ENCODE measurements around the gene CFAP107.
"Not testable (repeated sequence)": the region's sequence is repeated elsewhere in the genome, so short reads cannot be mapped to it uniquely, and the experiment has no call there.

The CFAP107 gene, protein sequence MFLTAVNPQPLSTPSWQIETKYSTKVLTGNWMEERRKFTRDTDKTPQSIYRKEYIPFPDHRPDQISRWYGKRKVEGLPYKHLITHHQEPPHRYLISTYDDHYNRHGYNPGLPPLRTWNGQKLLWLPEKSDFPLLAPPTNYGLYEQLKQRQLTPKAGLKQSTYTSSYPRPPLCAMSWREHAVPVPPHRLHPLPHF

GRCh38 chr1:12745992-12746323 is at the start of gene CFAP107:
Gene CFAP107 (plus strand): TSS chr1:12746200. CDS start chr1:12746431, 231 bp downstream.
- no peak for DNase-seq

DNA sequence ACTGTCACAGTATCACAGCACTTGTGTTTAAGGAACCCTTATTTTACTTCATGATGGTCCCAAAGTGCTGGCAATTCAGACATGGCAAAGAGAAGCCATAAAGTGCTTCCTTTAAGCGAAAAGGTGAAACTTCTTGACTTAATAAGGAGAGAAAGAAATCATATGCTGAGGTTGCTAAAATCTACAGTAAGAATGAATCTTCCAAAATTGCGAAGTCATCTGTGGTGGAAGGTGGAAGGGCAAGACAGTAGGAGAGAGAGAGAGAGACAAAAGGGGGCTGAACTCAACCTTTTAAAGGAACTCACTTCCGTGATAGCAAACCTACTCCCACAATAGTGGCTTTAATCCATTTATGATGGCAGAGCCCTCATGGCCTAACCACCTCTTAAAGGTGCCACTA is 49.3 kb upstream of the CFAP107 start:
- no peak for DNase-seq

DNA sequence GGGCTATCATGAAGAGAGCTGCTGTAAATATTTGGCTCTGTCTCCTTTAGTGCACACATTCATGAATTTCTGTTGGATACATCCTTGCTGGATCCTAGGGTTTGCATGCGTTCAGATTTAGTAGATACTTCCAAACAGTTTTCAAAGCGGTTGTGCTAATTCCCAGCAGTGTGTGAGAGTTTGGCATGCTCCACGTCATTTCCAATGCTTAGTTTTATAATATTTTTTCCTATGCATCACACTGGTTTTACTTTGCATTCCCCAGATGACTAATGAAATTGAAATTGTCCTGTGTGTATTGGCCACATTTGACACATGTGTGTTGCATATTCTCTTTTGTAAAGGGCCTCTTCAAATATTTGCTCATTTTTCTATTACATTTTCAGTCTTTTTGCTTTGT is 48.6 kb upstream of the CFAP107 start:
- DNase-seq, result no peak

DNA sequence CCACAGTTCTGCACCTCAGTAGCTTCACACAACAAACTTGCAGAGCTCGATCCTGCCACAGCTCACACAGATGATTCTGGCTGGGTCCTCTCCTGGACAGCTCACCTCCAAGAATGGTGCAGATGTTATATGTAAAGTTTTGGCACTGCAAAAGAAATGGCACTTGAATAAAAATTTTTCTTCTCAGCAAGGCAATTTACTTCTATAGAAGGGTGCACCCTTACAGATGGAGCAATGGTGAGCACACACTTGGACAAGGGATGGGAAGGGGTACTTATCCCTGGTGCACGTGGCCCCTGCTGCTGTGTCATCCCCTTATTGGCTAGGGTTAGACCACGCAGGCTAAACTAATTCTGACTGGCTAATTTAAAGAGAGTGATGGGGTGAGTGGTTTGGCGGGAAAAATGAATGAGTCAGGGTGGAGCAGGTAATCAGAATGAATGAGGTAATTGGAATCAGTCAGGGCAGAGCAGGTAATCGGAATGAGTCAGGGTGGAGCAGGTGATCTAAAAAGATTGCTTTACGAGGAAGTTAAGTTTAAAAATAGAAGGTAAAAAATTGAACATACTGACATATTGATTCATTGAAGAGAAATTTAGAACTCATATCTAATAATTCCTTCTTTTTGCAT is 42.1 kb upstream of the CFAP107 start:
- DNase-seq, result no peak

GRCh38 chr1:12706061-12706460 is 39.9 kb upstream of the CFAP107 start:
- no peak for DNase-seq

GRCh38 chr1:12708396-12709090 is 37.5 kb upstream of the CFAP107 start:
- no peak for DNase-seq

DNA sequence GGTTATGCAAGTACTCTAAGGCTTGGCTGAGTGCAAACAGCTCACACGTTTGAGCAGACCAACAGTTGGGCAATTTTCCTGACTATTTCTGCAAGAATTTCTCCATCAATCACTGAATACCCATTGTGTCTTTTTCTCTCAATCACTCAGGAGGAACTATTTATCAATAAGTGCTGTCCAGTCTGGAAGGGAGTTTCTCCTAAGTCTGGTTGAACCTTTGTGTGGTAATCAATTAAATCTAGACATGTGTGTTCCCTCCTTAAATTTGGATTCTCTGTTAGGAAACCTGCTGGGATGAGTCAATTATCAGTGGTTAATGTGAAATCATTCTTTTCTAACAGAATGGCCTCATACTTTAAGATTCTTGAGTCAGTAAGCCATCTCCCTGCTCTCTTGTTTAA is 36.9 kb upstream of the CFAP107 start:
- no peak for DNase-seq

GRCh38 chr1:12709696-12710095 is 36.3 kb upstream of the CFAP107 start:
- no peak for DNase-seq

DNA sequence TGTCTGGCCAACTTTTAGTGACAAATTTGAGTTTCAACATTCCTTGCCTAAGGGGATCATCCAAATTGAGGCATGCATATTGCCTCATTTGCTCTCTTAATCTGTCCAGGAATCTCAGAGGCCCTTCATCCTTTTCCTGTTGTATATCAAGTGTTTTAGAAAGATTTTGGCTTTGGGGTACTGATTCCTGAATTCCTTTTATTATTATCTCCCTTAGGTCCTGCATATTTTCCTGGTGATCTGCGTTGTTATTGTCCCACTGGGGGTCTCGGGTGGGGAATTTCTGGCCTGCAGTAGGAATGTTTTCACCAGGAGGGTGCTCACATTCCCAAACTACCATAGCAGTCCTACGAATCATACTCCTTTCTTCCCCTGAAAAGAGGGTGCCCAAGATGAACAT is 34.5 kb upstream of the CFAP107 start:
- no peak for DNase-seq

- DNase-seq, result no peak
Measured at GRCh38 chr1:12712076-12712475, 33.9 kb upstream of the CFAP107 start.

DNA sequence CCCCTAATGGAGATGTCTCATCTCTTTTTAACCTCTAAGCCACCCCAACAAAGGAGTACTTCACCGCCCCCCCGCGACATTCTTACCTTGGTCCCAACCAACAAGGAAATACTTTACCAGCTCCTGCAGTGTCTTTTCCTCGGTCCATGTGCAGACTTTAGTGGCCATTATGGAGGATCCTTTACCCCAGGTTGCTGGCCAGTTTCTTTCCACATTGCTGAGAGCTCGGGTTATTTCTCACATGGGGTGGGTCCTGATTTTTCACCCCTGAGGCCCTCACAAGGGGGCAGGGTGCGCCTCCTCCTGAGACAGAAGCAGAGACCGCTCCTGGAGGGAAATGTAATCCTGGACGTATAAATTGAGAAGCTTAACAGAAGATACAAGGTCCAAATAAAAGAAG is 33.1 kb upstream of the CFAP107 start:
- no peak for DNase-seq

- not testable (repeated sequence) for DNase-seq
Measured at GRCh38 chr1:12713651-12714050, 32.3 kb upstream of the CFAP107 start.

DNA sequence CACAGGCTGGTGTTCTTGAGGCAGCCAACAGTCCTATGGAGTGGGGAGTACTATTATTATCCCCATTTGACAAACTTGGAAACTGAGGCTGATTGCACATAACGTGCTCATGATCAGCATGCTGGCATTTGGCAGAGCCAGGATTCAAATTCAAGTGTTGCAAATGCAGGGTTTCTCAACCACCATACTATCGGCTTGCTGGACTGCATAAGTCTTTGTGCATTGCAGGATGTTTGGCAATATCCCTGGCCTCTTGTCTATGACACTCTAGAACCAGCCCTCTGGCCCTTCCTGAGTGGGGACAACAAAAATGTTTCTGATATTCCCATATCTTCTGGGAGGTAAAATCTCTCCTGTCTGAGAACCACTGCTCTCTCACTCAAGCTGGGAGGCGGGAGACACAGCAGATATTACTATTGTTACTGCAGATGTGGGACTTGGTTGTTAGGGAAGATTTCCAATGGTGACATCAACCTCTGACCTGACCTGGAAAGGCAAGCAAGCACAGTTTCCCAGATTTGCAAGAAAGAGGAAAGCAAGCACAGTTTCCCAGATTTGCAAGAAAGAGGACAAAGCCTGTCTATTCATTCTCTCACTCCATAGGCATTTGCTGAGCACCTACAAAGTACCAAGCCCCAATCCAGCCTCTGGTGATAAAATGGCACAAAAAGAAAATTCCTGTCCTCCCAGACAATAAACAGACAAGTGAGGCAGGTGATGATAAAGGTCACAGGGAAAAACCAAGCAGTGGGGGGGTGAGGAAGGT is 31.1 kb upstream of the CFAP107 start:
- no peak for DNase-seq

DNA sequence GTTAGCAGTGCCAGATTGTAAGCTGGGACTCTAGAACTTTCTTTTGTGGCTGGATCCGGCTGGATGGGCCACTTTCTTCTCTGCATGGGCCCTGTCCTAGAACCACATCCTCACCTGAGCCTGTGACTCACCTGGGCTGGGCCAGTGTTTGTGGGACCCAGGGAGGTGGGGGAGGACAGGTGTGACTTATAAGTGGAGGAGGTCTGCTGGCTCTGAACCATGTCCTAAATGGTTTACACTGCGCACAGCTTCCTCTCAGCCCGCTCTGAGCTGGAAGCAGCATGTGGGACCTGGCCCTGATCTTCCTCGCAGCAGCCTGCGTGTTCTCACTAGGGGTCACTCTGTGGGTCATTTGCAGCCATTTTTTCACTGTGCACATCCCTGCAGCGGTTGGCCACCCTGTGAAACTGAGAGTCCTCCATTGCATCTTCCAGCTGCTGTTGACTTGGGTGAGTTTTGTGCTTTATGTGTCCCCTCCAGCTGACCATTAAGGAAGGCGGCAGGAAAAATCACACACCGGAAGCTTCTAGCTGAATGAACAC is 30.0 kb upstream of the CFAP107 start, which contains the start of gene AADACL3:
AADACL3 (plus strand) TSS at position 215 of the 542 bp plus-strand sequence; CDS start at position 282, 67 bp downstream.
- no peak for DNase-seq

DNA sequence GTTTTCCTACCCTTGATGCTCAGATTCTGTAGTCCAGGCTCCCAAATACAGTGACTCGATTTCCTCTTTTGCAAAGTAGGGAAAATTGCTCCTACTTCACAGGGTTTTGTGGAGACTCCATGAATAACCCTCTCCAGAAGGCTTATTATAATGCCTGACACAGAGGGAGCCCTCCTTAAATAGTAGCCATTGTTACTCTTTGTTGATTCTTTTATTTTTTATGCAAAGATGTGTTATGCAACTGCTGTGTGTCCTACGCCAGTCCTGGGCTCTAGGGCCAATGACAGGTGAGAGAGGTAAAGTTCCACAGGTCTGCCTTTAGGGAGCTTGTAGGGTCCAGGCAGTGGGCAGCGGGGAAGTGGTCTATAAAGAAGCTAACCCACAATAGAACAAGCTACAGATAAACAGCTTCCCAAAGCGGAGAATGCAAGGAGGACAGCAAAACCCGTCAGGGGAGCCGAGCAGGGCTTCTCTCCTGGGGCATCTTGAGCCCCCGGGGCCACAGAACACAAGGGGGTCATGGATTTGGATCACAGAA is 28.6 kb upstream of the CFAP107 start:
- DNase-seq, result no peak

- no peak for DNase-seq
Measured at GRCh38 chr1:12722626-12723025, 23.4 kb upstream of the CFAP107 start.

DNA sequence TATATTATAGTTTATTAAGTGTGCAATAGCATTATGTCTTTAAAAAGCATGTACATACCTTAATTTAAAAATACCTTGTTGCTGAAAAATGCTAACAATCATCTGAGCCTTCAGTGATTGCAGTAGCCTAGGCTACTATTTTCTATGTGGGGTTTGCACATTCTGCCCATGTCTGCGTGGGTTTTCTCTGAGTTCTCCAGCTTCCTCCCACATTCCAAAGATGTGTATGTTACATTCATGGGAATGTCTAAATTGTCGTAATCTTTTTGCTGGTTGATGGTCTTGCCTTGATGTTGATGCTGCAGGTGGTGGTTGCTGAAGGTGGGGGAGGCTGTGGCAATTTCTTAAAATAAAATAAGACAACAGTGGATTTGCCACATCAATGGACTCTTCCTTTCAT is 17.6 kb upstream of the CFAP107 start:
- no peak for DNase-seq

DNA sequence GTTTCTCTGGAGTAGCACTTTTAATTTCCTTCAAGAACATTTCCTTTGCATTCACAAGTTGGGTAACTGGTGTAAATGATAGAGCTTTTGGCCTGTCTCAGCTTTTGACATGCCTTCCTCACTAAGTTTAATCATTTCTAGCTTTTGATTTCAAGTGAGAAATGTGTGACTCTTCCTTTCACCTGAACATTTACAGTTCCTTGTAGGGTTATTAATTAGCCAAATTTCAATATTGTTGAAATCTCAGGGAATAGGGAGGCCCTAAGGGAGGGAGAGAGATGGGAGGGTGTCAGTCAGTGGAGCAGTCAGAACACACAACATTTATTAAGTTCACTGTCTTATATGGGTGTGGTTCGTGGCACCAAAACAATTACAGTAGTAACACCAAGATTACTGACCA is 15.8 kb upstream of the CFAP107 start:
- DNase-seq, result no peak

DNA sequence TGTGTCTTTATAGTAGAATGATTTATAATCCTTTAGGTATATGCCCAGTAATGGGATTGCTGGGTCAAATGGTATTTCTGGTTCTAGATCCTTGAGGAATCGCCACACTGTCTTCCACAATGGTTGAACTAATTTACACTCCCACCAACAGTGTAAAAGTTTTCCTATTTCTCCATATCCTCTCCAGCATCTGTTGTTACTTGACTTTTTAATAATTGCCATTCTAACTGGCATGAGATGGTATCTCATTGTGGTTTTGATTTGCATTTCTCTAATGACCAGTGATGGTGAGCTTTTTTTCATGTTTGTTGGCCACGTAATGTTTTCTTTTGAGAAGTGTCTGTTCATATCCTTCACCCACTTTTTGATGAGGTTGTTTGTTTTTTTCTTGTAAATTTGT is 14.9 kb upstream of the CFAP107 start:
- not testable (repeated sequence) for DNase-seq

GRCh38 chr1:12734651-12735050 is 11.3 kb upstream of the CFAP107 start:
- DNase-seq, result no peak

DNA sequence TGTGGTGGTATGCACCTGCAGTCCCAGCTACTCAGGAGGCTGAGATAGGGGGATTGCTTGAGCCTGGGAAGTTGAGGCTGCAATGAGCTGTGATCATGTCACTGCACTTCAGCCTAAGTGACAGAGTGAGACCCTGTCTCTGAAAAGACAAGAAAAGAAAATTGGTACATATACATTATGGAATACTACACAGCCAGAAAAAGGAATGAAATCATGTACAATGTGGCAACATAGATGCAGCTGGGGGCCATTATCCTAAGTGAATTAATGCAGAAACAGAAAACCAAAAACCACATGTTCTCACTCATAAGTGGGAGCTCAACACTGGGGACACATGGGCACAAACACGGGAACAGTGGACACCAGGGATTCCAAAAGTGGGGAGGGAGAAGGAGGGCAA is 7.1 kb upstream of the CFAP107 start:
- DNase-seq, result no peak

- no peak for DNase-seq
Measured at GRCh38 chr1:12739613-12740012, 6.4 kb upstream of the CFAP107 start.

GRCh38 chr1:12741946-12742345 is 4.1 kb upstream of the CFAP107 start:
- no peak for DNase-seq
